Muscle layer of duodenum (tissue), 2 donors: ENCODE data around the gene DNAJC1.

ENCODE experiments used
- H3K27ac ChIP-seq: one replicate; pipeline ENCODE4 v1.7.0; 2013; ENCODE audit warnings: mild to moderate bottlenecking, low read length
- H3K27me3 ChIP-seq: one replicate; pipeline ENCODE4 v1.7.0; 2013; ENCODE audit warnings: low read depth, mild to moderate bottlenecking, control low read depth, low read length
- H3K36me3 ChIP-seq, 2 donors: one replicate each; pipeline ENCODE4 v1.7.0; 2013; ENCODE audit warnings: low read length in 2 of 2, control low read depth in 1 of 2, mild to moderate bottlenecking in 1 of 2; ENCODE audit not compliant: insufficient read depth in 2 of 2, control insufficient read depth in 1 of 2
- H3K4me1 ChIP-seq, 2 donors: one replicate each; pipeline ENCODE4 v1.7.0; 2013; ENCODE audit warnings: low read length in 2 of 2, mild to moderate bottlenecking in 2 of 2, control low read depth in 1 of 2, moderate library complexity in 1 of 2; ENCODE audit not compliant: insufficient read depth in 2 of 2, control insufficient read depth in 1 of 2
- H3K4me3 ChIP-seq, 2 donors: one replicate each; pipeline ENCODE4 v1.7.0; 2013; ENCODE audit warnings: low read length in 2 of 2, low read depth in 1 of 2, mild to moderate bottlenecking in 1 of 2
- H3K9me3 ChIP-seq, 2 donors: one replicate each; pipeline ENCODE4 v1.7.0; 2013; ENCODE audit warnings: low read length in 2 of 2, control low read depth in 1 of 2, mild to moderate bottlenecking in 1 of 2; ENCODE audit not compliant: control insufficient read depth in 1 of 2
- donor health status: healthy.

DNAJC1 gene

GRCh38 chr10:21978191-21978862 is 25.2 kb downstream of the DNAJC1 start:
- H3K27me3 ChIP-seq: no peaks in the 10 kb centered on the region

GRCh38 chr10:21976739-21977138 is 26.8 kb downstream of the DNAJC1 start:
- H3K4me3 ChIP-seq: no peak overlapping the region
- H3K27me3 ChIP-seq: no peaks in the 10 kb centered on the region

More at GRCh38 chr10:21978191-21978862, 25.2 kb downstream of the DNAJC1 start:
- H3K9me3 ChIP-seq: no peaks in the 10 kb centered on the region
- no peaks in the 10 kb centered on the region for H3K36me3 ChIP-seq
- no peak overlapping the region for H3K27ac ChIP-seq
- no peak overlapping the region for H3K4me3 ChIP-seq
- H3K4me1 ChIP-seq: peaks cover 0 to 5% of the 10 kb centered on the region in 2 donors

GRCh38 chr10:21976280-21976679 is 27.2 kb downstream of the DNAJC1 start:
- H3K27me3 ChIP-seq: no peaks in the 10 kb centered on the region
- H3K4me3 ChIP-seq: no peak overlapping the region
- H3K27ac ChIP-seq: no peak overlapping the region
- H3K36me3 ChIP-seq: no peaks in the 10 kb centered on the region
- H3K9me3 ChIP-seq: no peaks in the 10 kb centered on the region
- H3K4me1 ChIP-seq: peaks cover 0 to 5% of the 10 kb centered on the region in 2 donors

More at GRCh38 chr10:21976739-21977138, 26.8 kb downstream of the DNAJC1 start:
- H3K4me1 ChIP-seq: peaks cover 0 to 5% of the 10 kb centered on the region in 2 donors
- H3K27ac ChIP-seq: no peak overlapping the region
- no peaks in the 10 kb centered on the region for H3K36me3 ChIP-seq
- no peaks in the 10 kb centered on the region for H3K9me3 ChIP-seq

- no peak overlapping the region for H3K4me3 ChIP-seq
- H3K9me3 ChIP-seq: no peaks in the 10 kb centered on the region
These were observed 28.0 kb downstream of the DNAJC1 start for GRCh38 chr10:21975378-21975990.

GRCh38 chr10:21972584-21972983 is 30.9 kb downstream of the DNAJC1 start:
- Histone ChIP-seq H3K4me3 (no peak overlapping the region), H3K36me3 (no peaks in the 10 kb centered on the region), H3K9me3 (no peaks in the 10 kb centered on the region), H3K4me1 (no peaks in the 10 kb centered on the region), H3K27me3 (no peaks in the 10 kb centered on the region), H3K27ac (no peak overlapping the region)

More at GRCh38 chr10:21975378-21975990, 28.0 kb downstream of the DNAJC1 start:
- Histone ChIP-seq H3K27ac (no peak overlapping the region), H3K4me1 (peaks cover 0 to 5% of the 10 kb centered on the region in 2 donors), H3K27me3 (no peaks in the 10 kb centered on the region), H3K36me3 (no peaks in the 10 kb centered on the region)

- H3K27me3 ChIP-seq: no peaks in the 10 kb centered on the region
- H3K4me1 ChIP-seq: no peaks in the 10 kb centered on the region
- H3K27ac ChIP-seq: no peak overlapping the region
- H3K9me3 ChIP-seq: peaks cover 0 to 2% of the 10 kb centered on the region in 2 donors
- no peaks in the 10 kb centered on the region for H3K36me3 ChIP-seq
- no peak overlapping the region for H3K4me3 ChIP-seq
These were observed 33.9 kb downstream of the DNAJC1 start for GRCh38 chr10:21969326-21970287.

GRCh38 chr10:21964983-21965665 is 38.4 kb downstream of the DNAJC1 start:
- Histone ChIP-seq H3K36me3 (no peaks in the 10 kb centered on the region), H3K27ac (no peak overlapping the region), H3K27me3 (no peaks in the 10 kb centered on the region), H3K4me3 (no peak overlapping the region), H3K4me1 (no peaks in the 10 kb centered on the region), H3K9me3 (peaks cover 0 to 2% of the 10 kb centered on the region in 2 donors)

GRCh38 chr10:21962358-21962757 is 41.2 kb downstream of the DNAJC1 start:
- Histone ChIP-seq H3K9me3 (peaks cover 0 to 2% of the 10 kb centered on the region in 2 donors), H3K36me3 (no peaks in the 10 kb centered on the region), H3K4me1 (no peaks in the 10 kb centered on the region), H3K27me3 (no peaks in the 10 kb centered on the region), H3K27ac (no peak overlapping the region), H3K4me3 (no peak overlapping the region)

GRCh38 chr10:21961847-21962246 is 41.7 kb downstream of the DNAJC1 start:
- Histone ChIP-seq H3K36me3 (no peaks in the 10 kb centered on the region), H3K4me3 (no peak overlapping the region)

GRCh38 chr10:21959998-21960397 is 43.5 kb downstream of the DNAJC1 start:
- H3K9me3 ChIP-seq: no peaks in the 10 kb centered on the region
- H3K4me1 ChIP-seq: no peaks in the 10 kb centered on the region
- H3K4me3 ChIP-seq: no peak overlapping the region
- H3K27ac ChIP-seq: no peak overlapping the region
- H3K36me3 ChIP-seq: no peaks in the 10 kb centered on the region
- no peaks in the 10 kb centered on the region for H3K27me3 ChIP-seq

More at GRCh38 chr10:21961847-21962246, 41.7 kb downstream of the DNAJC1 start:
- H3K27me3 ChIP-seq: no peaks in the 10 kb centered on the region
- H3K9me3 ChIP-seq: peaks cover 0 to 2% of the 10 kb centered on the region in 2 donors
- H3K4me1 ChIP-seq: no peaks in the 10 kb centered on the region
- H3K27ac ChIP-seq: no peak overlapping the region
